ENCODE results near the gene C1orf159.

The C1orf159 gene

DNA sequence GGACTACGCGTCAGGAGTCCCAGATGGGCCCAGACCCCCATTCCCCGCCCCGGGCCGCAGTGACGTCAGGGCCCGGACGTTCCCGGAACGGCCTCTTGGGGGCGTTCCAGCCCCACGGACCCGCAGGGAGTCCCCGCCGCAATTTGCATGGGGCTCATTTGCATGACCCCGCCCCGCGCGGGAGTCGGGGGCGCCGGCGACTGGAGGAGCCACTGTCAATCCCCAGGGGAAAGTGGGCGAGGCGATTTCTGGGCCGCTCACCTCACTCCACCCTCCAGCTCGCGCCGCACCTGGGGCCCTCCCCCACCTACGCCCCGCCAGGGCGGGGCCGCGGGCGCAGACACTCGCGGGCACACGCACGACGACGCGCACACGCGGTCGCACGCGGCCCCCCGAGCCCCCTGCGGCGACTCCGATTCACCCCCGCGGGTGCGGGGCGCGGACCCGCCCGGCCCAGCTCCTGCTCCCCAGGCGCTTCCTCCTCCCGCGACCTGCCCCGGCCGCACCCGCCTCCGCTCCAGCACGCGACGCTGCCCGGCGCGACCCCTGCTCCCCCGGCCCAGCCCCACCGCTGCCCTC, 82.8 kb downstream of the C1orf159 start:
- FAIRE-seq: no peak

DNA sequence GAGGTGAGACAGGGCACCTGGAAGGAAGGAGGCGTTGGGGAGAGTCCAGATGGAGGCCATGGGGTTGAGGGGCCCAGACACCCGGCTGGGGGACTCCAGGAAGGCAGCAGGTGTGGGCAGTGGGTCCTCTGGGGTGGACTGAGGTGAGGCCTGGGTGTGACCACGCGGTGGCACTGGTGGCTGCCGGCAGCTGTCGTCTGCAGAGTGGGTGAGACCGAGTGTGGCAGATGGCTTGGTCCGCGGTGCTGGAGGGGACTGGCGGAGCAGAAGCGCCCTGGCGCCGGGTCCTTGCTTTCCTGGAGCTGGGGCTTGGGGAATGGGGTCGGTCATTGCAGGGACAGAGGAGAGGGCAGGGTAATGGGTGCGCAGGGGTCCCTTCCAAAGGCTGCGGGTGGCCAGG, 83.5 kb downstream of the C1orf159 start:
- no peak for FAIRE-seq

Data from endometrium (tissue), 2 donors.